H1 (cell line): ENCODE data around the gene CALML5. TPM values are rescaled to one million over a fixed set of nuclear protein-coding genes. Genes with fewer than 3 reads are reported as not detected.

Source experiments
- CTCF ChIA-PET: fragments of 300-600 bp; sonication (Branson Sonifier 250); formaldehyde crosslinking; loops from one replicate; lab custom pipeline; 2021; ENCODE audit not compliant: partially characterized antibody; lab: Charles Lee
- POLR2A ChIA-PET: fragments of 300-600 bp; sonication (Branson Sonifier 250); formaldehyde crosslinking; loops from one replicate; lab custom pipeline; 2021; ENCODE audit warnings: inconsistent platforms; ENCODE audit not compliant: partially characterized antibody; lab: Charles Lee
- DNase-seq, 2 experiments: peaks; one replicate each; pipeline versions ENCODE4 v3.0.0 to v3.0.0-alpha.2; 2010 to 2022; ENCODE audit warnings: low spot score in 2 of 2, low read depth in 1 of 2, mixed read lengths in 1 of 2
- FAIRE-seq: peaks from 2 replicates; lab custom pipeline; 2011; peaks lifted over from hg19 to GRCh38; lab: Jason Lieb, UNC
- H2AFZ ChIP-seq: 2 replicates; pipeline ENCODE4 v1.8.1; 2012; ENCODE audit warnings: low read length, inconsistent platforms
- H2AK5ac ChIP-seq: 2 replicates; pipeline ENCODE4 v1.6.1; 2013; ENCODE audit warnings: low read depth, low read length
- H2BK120ac ChIP-seq: replicated peaks from 2 replicates; pipeline ENCODE3; 2013; ENCODE audit warnings: low read depth, low read length, inconsistent platforms
- H2BK12ac ChIP-seq: 2 replicates; pipeline ENCODE4 v1.6.1; 2013; ENCODE audit warnings: low read depth, low read length
- H2BK15ac ChIP-seq: 2 replicates; pipeline ENCODE4 v1.6.1; 2013; ENCODE audit warnings: low read length
- H2BK20ac ChIP-seq: 2 replicates; pipeline ENCODE4 v1.6.1; 2013; ENCODE audit warnings: low read length
- H2BK5ac ChIP-seq: 2 replicates; pipeline ENCODE4 v1.6.1; 2013; ENCODE audit warnings: low read depth, low read length
- H3K14ac ChIP-seq: 2 replicates; pipeline ENCODE4 v1.6.1; 2013; ENCODE audit warnings: inconsistent platforms; ENCODE audit not compliant: insufficient read length
- H3K18ac ChIP-seq: 2 replicates; pipeline ENCODE4 v1.6.1; 2013; ENCODE audit warnings: low read length; ENCODE audit errors: extremely low read depth
- H3K23ac ChIP-seq: 2 replicates; pipeline ENCODE4 v1.6.1; 2013; ENCODE audit warnings: inconsistent platforms; ENCODE audit not compliant: insufficient read length
- H3K23me2 ChIP-seq: 2 replicates; pipeline ENCODE4 v1.6.1; 2013; ENCODE audit warnings: low read depth, low read length
- H3K27ac ChIP-seq: 2 replicates; pipeline ENCODE4 v1.6.1; 2011; ENCODE audit warnings: low read depth, low read length, inconsistent platforms
- H3K27me3 ChIP-seq, 4 experiments: replicated peaks in 1 of 4; 1 replicate in 1 of 4; 2 replicates in 3 of 4; pipeline versions ENCODE4 v1.6.1 to v1.8.1; 2011 to 2013; ENCODE audit warnings: low read length in 3 of 4, mild to moderate bottlenecking in 3 of 4, inconsistent platforms in 2 of 4, mixed read lengths in 2 of 4, moderate library complexity in 1 of 4; ENCODE audit not compliant: control insufficient read depth in 3 of 4, insufficient read depth in 3 of 4; ENCODE audit errors: extremely low read depth in 1 of 4
- H3K36me3 ChIP-seq, 4 experiments: 2 replicates each; pipeline versions ENCODE4 v1.6.1 to v1.8.1; 2011 to 2013; ENCODE audit warnings: mild to moderate bottlenecking in 4 of 4, low read length in 3 of 4, moderate library complexity in 2 of 4, control low read depth in 1 of 4, inconsistent platforms in 1 of 4; ENCODE audit not compliant: insufficient read depth in 4 of 4, control insufficient read depth in 2 of 4
- H3K4ac ChIP-seq: replicated peaks from 2 replicates; pipeline ENCODE3; 2013; ENCODE audit warnings: low read length, low read depth, mixed read lengths, inconsistent platforms; ENCODE audit not compliant: insufficient read length
- H3K4me1 ChIP-seq, 4 experiments: replicated peaks in 1 of 4; 1 replicate in 1 of 4; 2 replicates in 3 of 4; pipeline versions ENCODE4 v1.6.1 to v1.8.1; 2011 to 2013; ENCODE audit warnings: low read length in 3 of 4, inconsistent platforms in 2 of 4, mixed read lengths in 1 of 4; ENCODE audit not compliant: insufficient read depth in 4 of 4, control insufficient read depth in 3 of 4
- H3K4me2 ChIP-seq, 2 experiments: 2 replicates each; pipeline versions ENCODE4 v1.6.1 to v1.8.1; 2011 to 2013; ENCODE audit warnings: low read depth in 2 of 2, low read length in 2 of 2, control low read depth in 1 of 2, inconsistent platforms in 1 of 2, mild to moderate bottlenecking in 1 of 2; ENCODE audit not compliant: insufficient read depth in 1 of 2
- H3K4me3 ChIP-seq, 4 experiments: fragments of 200-600, 300-600 bp in 1 of 4; sonication (generic), shearing (Covaris generic), sonication (Bioruptor Twin) in 1 of 4; 2 replicates each; pipeline versions ENCODE4 v1.5.1 to v1.8.1; 2011 to 2016; ENCODE audit warnings: low read length in 4 of 4, low read depth in 3 of 4, control low read depth in 2 of 4, inconsistent platforms in 2 of 4, mild to moderate bottlenecking in 2 of 4, mixed read lengths in 1 of 4, moderate library complexity in 1 of 4; ENCODE audit not compliant: insufficient read depth in 2 of 4; ENCODE audit errors: extremely low read depth in 1 of 4
- H3K56ac ChIP-seq: replicated peaks from 2 replicates; pipeline ENCODE3; 2013; ENCODE audit warnings: low read depth, mild to moderate bottlenecking, mixed read lengths, low read length, inconsistent platforms; ENCODE audit not compliant: insufficient read length
- H3K79me1 ChIP-seq: 2 replicates; pipeline ENCODE4 v1.6.1; 2013; ENCODE audit warnings: low read depth, low read length, control low read depth
- H3K79me2 ChIP-seq, 2 experiments: 2 replicates each; pipeline versions ENCODE4 v1.6.1 to v1.8.1; 2012 to 2013; ENCODE audit warnings: low read length in 2 of 2, mild to moderate bottlenecking in 2 of 2, inconsistent platforms in 1 of 2; ENCODE audit not compliant: insufficient read depth in 2 of 2, control insufficient read depth in 1 of 2
- H3K9ac ChIP-seq, 4 experiments: replicated peaks in 1 of 4; 1 replicate in 1 of 4; 2 replicates in 3 of 4; pipeline versions ENCODE4 v1.6.1 to v1.8.1; 2011 to 2013; ENCODE audit warnings: low read depth in 3 of 4, low read length in 3 of 4, control low read depth in 2 of 4, mild to moderate bottlenecking in 2 of 4, moderate library complexity in 2 of 4, inconsistent platforms in 1 of 4; ENCODE audit errors: extremely low read depth in 1 of 4
- H3K9me3 ChIP-seq, 2 experiments: 2 replicates each; pipeline versions ENCODE4 v1.6.1 to v1.8.1; 2012 to 2013; ENCODE audit warnings: mild to moderate bottlenecking in 2 of 2, moderate library complexity in 2 of 2, control low read depth in 1 of 2, inconsistent platforms in 1 of 2, low read depth in 1 of 2, low read length in 1 of 2, mixed read lengths in 1 of 2; ENCODE audit not compliant: insufficient read depth in 2 of 2
- H4K20me1 ChIP-seq, 2 experiments: replicated peaks in 1 of 2; 2 replicates each; pipeline versions ENCODE3 to v1.8.1; 2011 to 2013; ENCODE audit warnings: inconsistent platforms in 2 of 2, low read length in 2 of 2, mild to moderate bottlenecking in 1 of 2; ENCODE audit not compliant: insufficient read depth in 2 of 2, control insufficient read depth in 1 of 2
- H4K5ac ChIP-seq: 2 replicates; pipeline ENCODE4 v1.6.1; 2013; ENCODE audit warnings: low read length, low read depth, mixed read lengths, inconsistent platforms; ENCODE audit not compliant: insufficient read length
- H4K8ac ChIP-seq: 2 replicates; pipeline ENCODE4 v1.8.0; 2013; ENCODE audit warnings: mild to moderate bottlenecking, moderate library complexity, low read length, inconsistent platforms; ENCODE audit not compliant: insufficient read depth; ENCODE audit errors: extremely low read depth
- H4K91ac ChIP-seq: replicated peaks from 2 replicates; pipeline ENCODE3; 2013; ENCODE audit warnings: low read length, mixed read lengths, inconsistent platforms; ENCODE audit not compliant: insufficient read length
- BCL11A ChIP-seq, 2 experiments: IDR thresholded peaks; one replicate each; pipeline ENCODE4 v1.6.1; 2011; ENCODE audit warnings: low read depth in 2 of 2, low read length in 2 of 2, mild to moderate bottlenecking in 2 of 2
- CEBPB ChIP-seq: IDR thresholded peaks from 2 replicates; pipeline ENCODE4 v1.6.1; 2012; ENCODE audit warnings: low read depth, low read length
- HDAC2 ChIP-seq, 2 experiments: fragments of 300-600 bp in 1 of 2; sonication (generic) in 1 of 2; IDR thresholded peaks; 2 replicates each; pipeline ENCODE4 v1.6.1; 2011 to 2012; ENCODE audit warnings: low read depth in 2 of 2, low read length in 2 of 2, mild to moderate bottlenecking in 2 of 2, moderate library complexity in 2 of 2, borderline replicate concordance in 1 of 2, inconsistent platforms in 1 of 2
- JUND ChIP-seq: IDR thresholded peaks from 2 replicates; pipeline ENCODE4 v1.6.1; 2011; ENCODE audit warnings: mild to moderate bottlenecking, improper control_type of control experiment, low read length
- KDM4A ChIP-seq: IDR thresholded peaks from one replicate; pipeline ENCODE4 v1.7.1; 2012; ENCODE audit warnings: low read depth, mild to moderate bottlenecking, moderate library complexity, low read length, inconsistent platforms; ENCODE audit not compliant: severe bottlenecking
- RFX5 ChIP-seq: IDR thresholded peaks from 2 replicates; pipeline ENCODE4 v1.6.1; 2011; ENCODE audit warnings: low read depth, low read length, improper control_type of control experiment, borderline replicate concordance
- SAP30 ChIP-seq: fragments of 300-600 bp; sonication (generic); IDR thresholded peaks from 2 replicates; pipeline ENCODE4 v1.7.1; 2012; ENCODE audit warnings: low read length, moderate library complexity, mild to moderate bottlenecking, inconsistent platforms; ENCODE audit not compliant: insufficient read depth, insufficient replicate concordance
- SP4 ChIP-seq: IDR thresholded peaks from 2 replicates; pipeline ENCODE4 v1.6.1; 2012; ENCODE audit warnings: low read length, inconsistent platforms
- SRF ChIP-seq: IDR thresholded peaks from 2 replicates; pipeline ENCODE4 v1.6.1; 2011; ENCODE audit warnings: mild to moderate bottlenecking, low read depth, low read length, moderate library complexity
- WGBS, 2 experiments: shearing (Covaris generic) in 1 of 2; methylation state at CpG; one replicate each; pipeline versions ENCODE4 v1.1.6 to v1.1.7; 2013 to 2015; ENCODE audit warnings: low lambda C conversion rate in 2 of 2, mixed read lengths in 2 of 2, inconsistent platforms in 1 of 2, low coverage in 1 of 2, missing lambda C conversion rate in 1 of 2; ENCODE audit not compliant: insufficient replicate concordance in 2 of 2, insufficient coverage in 1 of 2, insufficient read length in 1 of 2; ENCODE audit errors: extremely low coverage in 1 of 2, missing lambda C conversion rate in 1 of 2; 5-methylcytosine and 5-hydroxymethylcytosine counted together
- polyA plus RNA-seq, 7 experiments: library from polyadenylated mRNA; depleted of rRNA in 3 of 7; stranded (reverse) in 5 of 7; unstranded in 2 of 7; fragments of >200 nt in 5 of 7; fragments of 200-250 nt in 2 of 7; gene quantifications; 1 replicate in 5 of 7; 2 replicates in 1 of 7; 4 replicates in 1 of 7; pipeline versions ENCODE4 v1.2.1 to v1.2.3, GENCODE V29; 2011 to 2013; ENCODE audit warnings: missing spikeins in 2 of 7, mixed read lengths in 2 of 7
- total RNA-seq: library from RNA; stranded (reverse); fragmentation: NEBNext Ultra II Directional; extraction: Animal tissue kit (Norgen Biotek cat#: 25700); gene quantifications from 2 replicates; pipeline ENCODE4 v1.2.1, GENCODE V29; 2021
- TF ChIP-seq, protein P1 (sequence below), 3 experiments: IDR thresholded peaks; 1 replicate in 2 of 3; 2 replicates in 1 of 3; pipeline versions ENCODE4 v1.5.1 to v1.6.1; 2011; ENCODE audit warnings: low read length in 3 of 3, mild to moderate bottlenecking in 3 of 3, inconsistent platforms in 2 of 3, low read depth in 1 of 3, moderate library complexity in 1 of 3; ENCODE audit not compliant: insufficient read depth in 1 of 3; ENCODE audit errors: control extremely low read depth in 1 of 3

CALML5 gene
- total and polyA plus RNA-seq, 2 of the 8 experiments (the other 6 are each of a cell fraction or from before 2014, with no cell fraction given): not detected

DNA sequence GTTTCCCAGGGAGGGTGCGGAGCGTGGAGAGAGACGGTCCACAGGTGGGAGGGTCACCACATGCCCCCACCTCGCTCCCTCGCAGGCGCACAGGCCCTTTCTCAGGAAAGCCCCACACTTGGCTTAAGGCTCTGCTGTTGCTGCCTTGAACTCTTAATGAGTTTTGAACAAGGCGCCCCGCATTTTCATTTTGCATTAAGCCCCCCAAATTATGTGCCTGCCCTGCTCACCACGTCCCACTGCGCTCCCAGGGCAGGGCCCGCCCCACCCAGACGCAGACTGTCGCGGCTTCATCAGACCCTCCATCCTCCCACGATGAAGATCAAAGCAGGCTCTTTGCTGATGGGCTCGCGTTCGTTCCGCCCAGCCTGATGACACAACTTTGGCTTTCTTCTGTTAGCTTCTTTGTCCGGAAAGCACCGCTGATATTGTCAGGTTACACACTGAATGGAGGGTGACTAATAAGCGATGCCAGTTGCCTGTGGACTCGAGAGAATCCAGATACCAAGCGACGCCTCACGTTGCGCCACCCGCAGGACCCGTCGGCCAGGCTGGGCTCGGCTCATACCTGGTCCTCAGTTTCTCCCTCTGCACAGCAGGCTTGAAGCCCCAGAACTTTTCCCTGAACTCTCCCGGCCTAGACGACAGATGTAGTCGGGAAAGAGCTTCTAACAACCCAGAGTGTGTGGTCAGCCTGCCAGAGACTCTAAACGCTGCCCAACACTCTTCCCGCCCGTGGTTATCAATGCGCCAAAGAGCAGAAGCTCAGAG, 34.9 kb upstream of the CALML5 start:
- no peak overlapping the region for H3K4me2 ChIP-seq
- no peak for TF ChIP-seq JUND
- TF ChIP-seq BCL11A (IDR thresholded peaks at IDR 0.05; ENCODE audit: low read depth in 2 of 2, low read length in 2 of 2): no peak
- TF ChIP-seq, protein P1, sequence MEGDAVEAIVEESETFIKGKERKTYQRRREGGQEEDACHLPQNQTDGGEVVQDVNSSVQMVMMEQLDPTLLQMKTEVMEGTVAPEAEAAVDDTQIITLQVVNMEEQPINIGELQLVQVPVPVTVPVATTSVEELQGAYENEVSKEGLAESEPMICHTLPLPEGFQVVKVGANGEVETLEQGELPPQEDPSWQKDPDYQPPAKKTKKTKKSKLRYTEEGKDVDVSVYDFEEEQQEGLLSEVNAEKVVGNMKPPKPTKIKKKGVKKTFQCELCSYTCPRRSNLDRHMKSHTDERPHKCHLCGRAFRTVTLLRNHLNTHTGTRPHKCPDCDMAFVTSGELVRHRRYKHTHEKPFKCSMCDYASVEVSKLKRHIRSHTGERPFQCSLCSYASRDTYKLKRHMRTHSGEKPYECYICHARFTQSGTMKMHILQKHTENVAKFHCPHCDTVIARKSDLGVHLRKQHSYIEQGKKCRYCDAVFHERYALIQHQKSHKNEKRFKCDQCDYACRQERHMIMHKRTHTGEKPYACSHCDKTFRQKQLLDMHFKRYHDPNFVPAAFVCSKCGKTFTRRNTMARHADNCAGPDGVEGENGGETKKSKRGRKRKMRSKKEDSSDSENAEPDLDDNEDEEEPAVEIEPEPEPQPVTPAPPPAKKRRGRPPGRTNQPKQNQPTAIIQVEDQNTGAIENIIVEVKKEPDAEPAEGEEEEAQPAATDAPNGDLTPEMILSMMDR (IDR thresholded peaks at IDR 0.05; ENCODE audit: control extremely low read depth in 1 of 3, insufficient read depth in 1 of 3, low read depth in 1 of 3, low read length in 3 of 3): no peak
- TF ChIP-seq CEBPB: no peak
- no peak for TF ChIP-seq SP4
- TF ChIP-seq RFX5: no peak
- TF ChIP-seq KDM4A: no peak
- TF ChIP-seq SRF: no peak
- TF ChIP-seq HDAC2 (IDR thresholded peaks at IDR 0.05; ENCODE audit: borderline replicate concordance in 1 of 2, low read depth in 2 of 2, low read length in 2 of 2): no peak
- TF ChIP-seq SAP30: no peak

More for the DNA sequence above, 34.9 kb upstream of the CALML5 start:
- no peaks in the 10 kb centered on the region for H3K36me3 ChIP-seq
- no peak overlapping the region for H3K14ac ChIP-seq
- H3K27ac ChIP-seq: no peak overlapping the region
- H2BK20ac ChIP-seq: no peak overlapping the region
- H3K9me3 ChIP-seq: peaks cover 0 to 3% of the 10 kb centered on the region in 2 experiments; a peak in 1 of 4 replicates
- no peak overlapping the region for H3K9ac ChIP-seq
- H3K4me1 ChIP-seq: no peaks in the 10 kb centered on the region
- no peak overlapping the region for H4K91ac ChIP-seq
- H3K79me2 ChIP-seq: no peaks in the 10 kb centered on the region
- H3K79me1 ChIP-seq: no peaks in the 10 kb centered on the region
- FAIRE-seq (no peak), DNase-seq (no peak)
- CTCF ChIA-PET: interaction anchor here (0.7 to 1.9 kb wide), 2 partner anchors 68 to 89 kb away, joined by 3 to 6 read pairs; no protein-coding TSS in a partner anchor
- H3K27me3 ChIP-seq: no peaks in the 10 kb centered on the region
- no peak overlapping the region for H3K4me3 ChIP-seq
- POLR2A ChIA-PET: no interaction called here
- no peak overlapping the region for H4K5ac ChIP-seq
- no peak overlapping the region for H3K23ac ChIP-seq
- no peak overlapping the region for H2AK5ac ChIP-seq
- no peak overlapping the region for H3K56ac ChIP-seq
- no peak overlapping the region for H2BK5ac ChIP-seq
- H2BK12ac ChIP-seq: no peak overlapping the region
- H2BK15ac ChIP-seq: no peak overlapping the region
- no peaks in the 10 kb centered on the region for H4K20me1 ChIP-seq
- H2AFZ ChIP-seq: no peak overlapping the region
- WGBS, 2 experiments: 89% methylated on average over 38 of the region's 38 CpGs; no CpG with 5 or more reads in 1 of the 2 experiments
- no peaks in the 10 kb centered on the region for H3K23me2 ChIP-seq
- no peak overlapping the region for H2BK120ac ChIP-seq
- H3K18ac ChIP-seq: no peak overlapping the region
- H3K4ac ChIP-seq: no peak overlapping the region
- no peak overlapping the region; the same call in 1 of the 2 replicates for H4K8ac ChIP-seq
